GM21360 (cell line): Measurements from ENCODE around the gene SCRT2.
"Not testable (repeated sequence)": the region's sequence is repeated elsewhere in the genome, so short reads cannot be mapped to it uniquely, and the experiment has no call there.

ENCODE experiments used
- ATAC-seq: cut with Tn5 transposase; IDR thresholded peaks from one replicate; pipeline ENCODE4 v1.9.1; 2021; ENCODE audit warnings: mild to moderate bottlenecking, moderate library complexity; ENCODE audit not compliant: unreplicated experiment

The SCRT2 gene

GRCh38 chr20:653590-654416, 21.8 kb downstream of the SCRT2 start:
- no peak for ATAC-seq

GRCh38 chr20:653110-653589, 22.5 kb downstream of the SCRT2 start, which contains the start of gene SRXN1:
TSS of gene SRXN1 (minus strand) at chr20:653200. CDS start at chr20:653185, 15 bp downstream.
- ATAC-seq: peak; percentile 84

- peak; percentile 12 for ATAC-seq
Measured at GRCh38 chr20:652615-653109, 22.9 kb downstream of the SCRT2 start.

GRCh38 chr20:651713-652614, 23.6 kb downstream of the SCRT2 start:
- no peak for ATAC-seq

- no peak for ATAC-seq
Measured at GRCh38 chr20:650954-651353, 24.6 kb downstream of the SCRT2 start.

GRCh38 chr20:650281-650680, 25.3 kb downstream of the SCRT2 start:
- ATAC-seq: no peak

- ATAC-seq: no peak
Measured at GRCh38 chr20:647479-648019, 28.1 kb downstream of the SCRT2 start.

- ATAC-seq: no peak
Measured at GRCh38 chr20:646868-647233, 28.8 kb downstream of the SCRT2 start.

- ATAC-seq: no peak
Measured at GRCh38 chr20:646107-646867, 29.3 kb downstream of the SCRT2 start.

- ATAC-seq: peak; percentile 84
Measured at GRCh38 chr20:645318-646106, 30.1 kb downstream of the SCRT2 start.

GRCh38 chr20:644692-645317, 30.8 kb downstream of the SCRT2 start:
- no peak for ATAC-seq

- ATAC-seq: no peak
Measured at GRCh38 chr20:642398-643174, 33.0 kb downstream of the SCRT2 start.

- ATAC-seq: not testable (repeated sequence)
Measured at GRCh38 chr20:642013-642397, 33.6 kb downstream of the SCRT2 start.

- no peak for ATAC-seq
Measured at GRCh38 chr20:641516-641875, 34.1 kb downstream of the SCRT2 start.

GRCh38 chr20:640674-641515, 34.7 kb downstream of the SCRT2 start:
- ATAC-seq: no peak

GRCh38 chr20:638579-638978, 37.0 kb downstream of the SCRT2 start:
- no peak for ATAC-seq

- ATAC-seq: no peak
Measured at GRCh38 chr20:637559-637958, 38.0 kb downstream of the SCRT2 start.

GRCh38 chr20:635893-636338, 39.7 kb downstream of the SCRT2 start:
- ATAC-seq: no peak
